Activated CD8-positive, alpha-beta memory T cell treated with anti-CD3 and anti-CD28 coated beads, Interleukin-2, amount 50 U/mL, for 1 hour (primary cell): ENCODE results near the gene JAML.

Experiments
- DNase-seq: peaks from one replicate; pipeline ENCODE4 v3.0.0-alpha.2; 2020; ENCODE audit errors: extremely low read depth

JAML gene

DNA sequence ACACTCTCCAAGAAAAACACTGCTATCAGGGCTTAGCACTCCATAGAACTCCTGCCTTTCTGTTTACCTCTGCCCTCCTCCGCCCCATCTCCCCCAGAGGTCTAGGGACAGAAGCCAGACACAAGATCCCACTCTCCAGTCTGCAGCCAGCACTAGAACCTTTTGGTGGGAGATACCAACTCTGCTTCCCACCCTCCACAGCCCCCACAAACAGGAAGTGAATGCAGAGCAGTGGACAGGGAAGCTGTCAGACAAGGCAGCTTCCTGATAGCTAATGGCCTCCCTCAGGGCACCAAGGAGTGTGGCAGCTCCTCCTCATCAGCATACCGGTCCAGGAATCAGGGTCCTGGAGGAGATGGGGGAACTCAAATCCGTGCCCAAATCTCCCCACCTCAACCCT lies 77.3 kb downstream of the JAML start:
- no peak for DNase-seq

DNA sequence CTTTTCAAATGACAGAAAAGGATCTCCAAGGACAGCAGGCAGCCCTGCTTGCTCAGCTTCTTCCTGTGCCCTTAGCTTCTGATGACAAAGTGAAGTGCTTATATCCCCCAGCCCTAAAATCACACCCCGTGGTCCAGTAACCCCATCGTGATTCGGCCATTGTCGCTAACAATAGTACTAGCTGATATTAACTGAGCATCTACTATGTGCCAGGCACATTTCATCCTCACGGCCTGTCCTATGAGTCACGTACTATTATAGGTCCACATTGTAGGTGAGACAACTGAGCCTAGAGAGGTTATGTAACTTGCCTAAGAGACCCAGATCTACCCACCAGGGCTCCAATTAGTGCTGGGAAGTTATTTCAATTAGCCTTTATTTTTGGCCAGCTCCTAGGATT lies 78.3 kb downstream of the JAML start:
- no peak for DNase-seq

DNA sequence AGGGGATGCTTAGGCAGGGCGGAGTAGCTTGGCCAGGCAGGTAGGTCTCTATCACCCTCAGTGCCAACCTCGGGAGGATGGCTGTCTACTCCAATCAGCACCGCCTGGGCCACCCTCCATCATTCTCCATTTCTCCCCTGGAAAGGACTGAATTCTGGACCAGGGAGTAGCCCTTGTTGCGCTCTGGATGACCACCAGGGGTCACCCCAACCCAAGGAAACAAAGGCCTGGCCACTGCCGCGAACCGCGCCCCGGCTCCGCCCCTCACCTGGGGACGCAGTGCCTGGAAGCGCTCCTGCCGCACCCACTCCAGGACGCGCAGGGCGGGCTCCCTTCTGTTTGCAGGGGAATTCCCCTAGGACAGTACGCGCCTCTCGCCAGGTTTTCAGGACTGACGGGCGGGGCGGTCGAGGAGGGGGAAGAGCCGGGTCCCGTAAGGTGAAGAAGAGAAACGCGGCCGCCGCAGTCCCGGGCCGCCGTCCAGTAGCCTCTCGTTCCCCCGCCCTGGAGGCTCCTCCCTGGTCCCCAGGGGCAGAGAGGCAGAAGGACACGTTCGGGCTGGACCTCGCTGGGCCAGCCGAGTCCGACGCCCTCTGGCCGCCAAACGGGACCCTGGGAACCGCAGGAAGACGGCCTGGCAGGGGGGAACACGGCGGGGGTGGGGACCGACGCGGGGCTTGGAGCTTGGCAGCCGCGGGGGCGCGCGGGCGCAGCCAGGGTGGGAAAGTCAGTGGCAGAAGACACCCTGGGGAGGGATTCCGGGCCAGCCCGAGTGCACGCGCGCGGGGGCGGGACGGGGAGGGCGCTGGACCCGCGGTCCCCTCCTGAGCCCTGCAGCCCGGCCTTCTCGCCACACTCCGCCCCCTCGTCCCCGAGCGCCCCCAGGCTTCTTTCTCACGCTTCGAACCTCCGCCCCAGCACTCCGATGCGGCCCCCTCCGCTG lies 79.3 kb downstream of the JAML start:
- DNase-seq = peak; percentile 51

DNA sequence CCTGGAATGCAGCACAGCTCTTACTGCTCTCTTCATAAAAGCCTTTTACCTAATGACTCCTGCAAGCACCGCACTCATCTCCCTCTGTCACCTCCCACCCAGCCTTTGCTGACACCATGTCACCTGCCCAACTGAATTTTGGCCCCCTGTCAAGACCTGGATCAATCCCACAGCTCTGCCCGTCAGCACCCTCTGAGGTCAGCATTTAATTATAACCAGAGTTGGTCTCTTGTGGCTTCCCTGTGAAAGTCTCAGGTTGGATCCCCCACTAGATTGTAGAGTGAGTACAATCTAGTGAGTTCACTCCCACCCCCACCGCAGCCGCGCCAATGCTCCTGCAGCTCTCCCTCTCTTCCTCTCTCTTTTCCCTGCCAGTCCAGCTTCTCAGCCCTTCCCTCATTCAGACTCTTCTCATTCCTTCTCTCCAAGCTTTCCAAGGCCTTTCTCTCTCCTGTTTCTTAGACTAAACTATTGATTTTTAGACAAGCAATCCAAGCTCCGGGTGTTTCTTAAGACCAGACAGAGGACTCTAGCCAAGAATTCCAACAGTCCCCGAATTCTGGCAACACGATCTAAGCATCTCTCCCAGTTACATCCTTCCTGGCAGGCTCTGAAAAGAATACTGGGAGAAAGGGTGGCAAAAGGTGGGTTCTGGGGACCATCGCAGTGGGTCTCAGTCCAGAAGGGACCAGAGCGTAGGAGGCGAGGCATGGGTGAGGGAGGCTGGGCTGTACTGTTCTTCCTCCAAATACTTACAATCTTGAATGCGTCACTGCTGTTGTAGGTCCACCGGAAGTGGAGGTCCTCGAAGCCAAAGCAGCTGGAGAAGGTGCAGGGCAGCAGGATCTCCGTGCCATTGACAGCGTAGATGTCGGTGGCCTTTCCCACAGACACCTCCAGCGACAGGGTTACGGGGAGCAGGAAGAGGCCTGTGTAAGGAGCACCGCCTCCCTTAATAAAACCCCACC lies 80.2 kb downstream of the JAML start:
- DNase-seq = no peak
